Activated CD8-positive, alpha-beta memory T cell treated with anti-CD3 and anti-CD28 coated beads, Interleukin-2, amount 50 U/mL, for 24 hours (primary cell): ENCODE data around the gene DEFB127.
"Not testable (repeated sequence)": the region's sequence is repeated elsewhere in the genome, so short reads cannot be mapped to it uniquely, and the experiment has no call there.

ENCODE experiments used
- DNase-seq: peaks from one replicate; pipeline ENCODE4 v3.0.0-alpha.2; 2020; ENCODE audit errors: extremely low read depth

DEFB127 gene, protein sequence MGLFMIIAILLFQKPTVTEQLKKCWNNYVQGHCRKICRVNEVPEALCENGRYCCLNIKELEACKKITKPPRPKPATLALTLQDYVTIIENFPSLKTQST

DNA sequence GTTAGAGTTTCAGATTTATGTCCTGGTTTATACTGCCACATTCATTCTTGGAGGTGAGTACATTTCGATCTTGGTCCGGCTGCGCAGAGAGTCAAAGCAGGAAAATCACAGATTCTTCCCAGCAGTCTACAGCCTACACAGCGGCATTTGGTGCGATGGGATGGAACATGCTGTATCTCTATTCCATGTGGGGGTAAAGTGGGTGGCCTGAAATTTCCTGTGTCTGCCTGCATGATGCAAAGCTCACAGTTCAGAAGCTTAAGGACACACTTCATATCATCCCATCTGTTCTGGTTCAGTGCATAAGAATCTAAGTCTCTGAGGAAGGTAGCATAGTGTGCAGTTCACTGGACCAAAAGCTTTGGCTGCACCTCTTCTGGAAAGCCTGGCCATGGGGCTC, at the start of gene DEFB127:
DEFB127 (plus strand) TSS at position 301 of the 400 bp plus-strand sequence; CDS start at position 392, 91 bp downstream.
- DNase-seq = no peak

- no peak for DNase-seq
These were observed 44.9 kb upstream of the DEFB127 start for GRCh38 chr20:112396-112795.

DNA sequence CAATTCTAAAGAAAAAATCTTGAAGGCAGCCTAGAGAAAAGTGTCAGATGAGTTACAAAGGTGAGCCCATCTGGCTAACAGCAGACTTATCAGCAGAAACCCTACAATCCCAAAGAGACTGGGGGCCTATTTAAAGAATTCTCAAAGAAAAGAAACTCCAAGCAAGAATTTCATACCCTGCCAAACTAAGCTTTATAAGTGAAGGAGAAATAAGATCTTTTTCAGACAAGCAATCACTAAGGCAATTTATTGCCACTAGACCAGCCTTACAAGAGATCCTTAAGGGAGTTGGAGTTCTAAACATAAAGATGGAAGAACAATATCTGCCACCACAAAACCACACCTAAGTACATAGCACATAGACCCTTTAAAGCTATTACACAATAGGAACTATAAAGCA, 39.7 kb upstream of the DEFB127 start:
- DNase-seq = no peak

DNA sequence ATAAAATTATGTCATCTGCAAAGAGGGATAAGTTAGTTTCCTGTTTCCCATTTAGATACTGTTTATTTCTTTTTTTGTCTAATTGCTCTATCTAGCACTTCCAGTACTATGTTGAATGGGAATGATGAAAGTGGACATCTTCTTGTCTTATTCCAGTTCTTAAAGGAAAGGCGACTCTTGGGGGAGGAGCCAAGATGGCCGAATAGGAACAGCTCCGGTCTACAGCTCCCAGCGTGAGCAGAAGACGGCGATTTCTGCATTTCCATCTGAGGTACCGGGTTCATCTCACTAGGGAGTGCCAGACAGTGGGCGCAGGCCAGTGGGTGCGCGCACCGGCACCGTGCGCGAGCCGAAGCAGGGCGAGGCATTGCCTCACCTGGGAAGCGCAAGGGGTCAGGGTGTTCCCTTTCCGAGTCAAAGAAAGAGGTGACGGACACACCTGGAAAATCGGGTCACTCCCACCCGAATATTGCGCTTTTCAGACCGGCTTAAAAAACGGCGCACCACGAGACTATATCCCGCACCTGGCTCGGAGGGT, 27.4 kb upstream of the DEFB127 start:
- DNase-seq = not testable (repeated sequence)

- no peak for DNase-seq
These were observed 19.4 kb upstream of the DEFB127 start for GRCh38 chr20:137668-138490.

GRCh38 chr20:142290-142689, 15.0 kb upstream of the DEFB127 start, which contains the start of gene DEFB126:
TSS of gene DEFB126 (plus strand) at chr20:142590. CDS start at chr20:142629, 39 bp downstream.
- DNase-seq = no peak

DNA sequence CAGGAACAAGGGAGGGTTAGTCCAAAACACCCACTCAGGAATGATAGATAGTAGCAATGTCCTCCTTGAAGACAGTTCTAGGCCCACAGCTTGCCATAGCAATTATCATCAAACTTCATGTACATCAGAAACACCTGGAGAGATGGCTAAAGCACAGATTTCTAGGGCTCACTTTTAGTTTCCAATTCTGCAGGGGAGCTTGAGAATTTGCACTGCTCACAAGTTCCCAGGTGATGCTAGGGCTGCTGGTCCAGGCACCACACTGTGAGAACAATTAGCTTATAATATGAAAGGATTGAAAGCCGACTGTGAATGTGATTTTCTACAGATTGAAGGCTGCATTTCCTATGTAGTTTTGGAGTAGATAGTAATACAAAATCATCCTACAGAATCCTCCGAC, 11.4 kb upstream of the DEFB127 start:
- no peak for DNase-seq

DNA sequence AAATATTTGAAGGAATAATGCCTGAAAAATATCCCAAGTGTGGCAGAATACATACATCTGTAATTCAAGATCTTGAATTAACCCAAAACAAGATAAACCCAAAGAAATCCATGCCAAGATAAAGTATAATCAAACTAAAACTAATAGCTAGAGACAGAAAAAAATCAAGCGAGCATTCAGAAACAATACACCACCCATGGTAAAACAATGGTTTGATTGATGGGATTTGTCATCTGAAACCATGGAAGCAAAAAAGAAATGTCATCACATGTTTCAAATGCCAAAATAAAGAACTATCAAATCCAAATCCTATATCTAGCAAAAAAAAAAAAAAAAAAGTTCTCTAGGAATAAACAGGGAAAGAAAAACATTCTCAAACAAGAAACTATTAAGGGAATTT, 5.1 kb upstream of the DEFB127 start:
- DNase-seq = no peak

GRCh38 chr20:164618-165017, 7.4 kb downstream of the DEFB127 start:
- no peak for DNase-seq

- DNase-seq = no peak
These were observed 11.6 kb downstream of the DEFB127 start for GRCh38 chr20:168876-169275.

DNA sequence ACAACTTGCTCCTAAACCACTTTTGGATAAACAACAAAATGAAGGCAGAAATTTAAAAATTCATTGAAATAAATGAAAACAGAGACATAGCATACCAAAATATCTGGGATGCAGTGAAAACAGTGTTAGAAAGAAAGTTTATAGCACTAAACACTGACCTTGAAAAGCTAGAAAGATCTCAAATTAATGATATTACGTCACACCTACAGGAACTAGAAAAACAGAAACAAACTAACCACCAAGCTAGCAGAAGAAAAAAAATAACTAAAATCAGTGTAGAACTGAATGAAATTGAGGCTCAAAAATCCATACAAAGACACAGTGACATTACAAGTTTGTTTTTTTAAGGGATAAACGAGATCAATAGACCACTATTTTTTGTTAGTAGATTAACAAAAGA, 27.0 kb downstream of the DEFB127 start:
- no peak for DNase-seq

- no peak for DNase-seq
These were observed 30.5 kb downstream of the DEFB127 start for GRCh38 chr20:187733-188132.

DNA sequence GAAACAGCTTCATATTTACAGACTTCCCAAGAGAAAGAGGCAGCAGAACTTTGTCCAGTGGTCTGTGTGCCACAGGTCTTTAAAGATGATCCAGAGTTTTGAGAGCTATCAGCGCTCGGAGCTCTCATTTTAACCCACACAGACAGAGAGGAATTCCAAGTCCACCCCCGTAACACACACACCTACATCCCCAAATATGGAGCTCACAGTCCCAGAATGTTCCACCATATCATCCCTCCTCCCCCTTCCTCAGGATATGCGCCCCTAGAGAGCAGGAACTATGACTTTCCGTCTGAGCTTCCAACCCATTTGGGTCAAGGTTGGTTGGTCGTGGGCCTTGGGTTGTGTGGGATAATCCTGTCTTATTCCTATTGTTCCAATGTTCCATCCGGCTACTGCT, 32.4 kb downstream of the DEFB127 start, which contains the start of gene DEFB128:
DEFB128 (minus strand) TSS at position 101 of the 400 bp plus-strand sequence; CDS start at position 13, 88 bp downstream.
- no peak for DNase-seq

DNA sequence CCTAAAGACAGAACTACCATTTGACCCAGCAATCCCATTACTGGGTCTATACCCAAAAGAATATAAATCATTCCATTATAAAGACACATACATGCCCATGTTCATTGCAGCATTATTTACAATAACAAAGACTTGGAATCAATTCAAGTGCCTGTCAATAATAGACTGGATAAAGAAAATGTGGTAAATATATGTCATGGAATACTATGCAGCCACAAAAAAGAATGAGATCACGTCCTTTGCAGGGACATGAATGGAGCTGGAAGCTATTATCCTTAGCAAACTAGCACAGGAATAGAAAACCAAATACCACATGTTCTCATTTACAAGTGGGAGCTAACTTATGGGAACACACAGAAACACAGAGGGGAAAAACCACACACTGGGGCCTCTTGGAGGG, 41.0 kb downstream of the DEFB127 start:
- no peak for DNase-seq

DNA sequence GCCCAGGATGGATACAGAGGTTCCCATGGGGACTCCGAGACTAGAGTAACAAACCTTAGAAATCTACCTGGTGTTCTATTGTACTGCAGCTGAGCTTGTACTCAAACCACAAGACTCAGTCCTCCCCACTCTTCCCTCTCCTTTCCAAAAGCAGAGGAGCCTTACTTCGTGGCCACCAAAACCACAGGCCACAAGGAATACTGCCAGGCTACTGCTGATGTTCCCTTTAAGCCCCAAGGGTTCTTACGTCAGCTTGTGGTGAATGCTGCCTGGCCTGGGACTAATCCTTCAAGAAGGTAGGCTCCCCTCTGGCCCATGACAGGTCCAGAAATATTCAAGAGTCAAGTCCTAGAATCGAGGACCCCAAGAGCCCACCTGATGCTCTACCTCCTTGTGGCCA, 42.7 kb downstream of the DEFB127 start:
- no peak for DNase-seq

DNA sequence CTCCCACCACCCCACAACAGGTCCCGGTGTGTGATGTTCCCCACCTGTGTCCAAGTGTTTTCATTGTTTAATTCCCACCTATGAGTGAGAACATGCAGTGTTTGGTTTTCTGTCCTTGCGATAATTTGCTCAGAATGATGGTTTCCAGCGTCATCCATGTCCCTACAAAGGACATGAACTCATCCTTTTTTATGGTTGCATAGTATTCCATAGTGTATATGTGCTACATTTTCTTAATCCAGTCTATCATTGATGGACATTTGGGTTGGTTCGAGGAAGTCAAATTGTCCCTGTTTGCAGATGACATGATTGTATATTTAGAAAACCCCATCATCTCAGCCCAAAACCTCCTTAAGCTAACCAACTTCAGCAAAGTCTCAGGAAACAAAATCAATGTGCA, 46.4 kb downstream of the DEFB127 start:
- DNase-seq = not testable (repeated sequence)
